ENCODE results near the gene PEX14.

GRCh38 chr1:10519016-10519417 lies 44.3 kb downstream of the PEX14 start:
- no peak for TF ChIP-seq FOXM1 (IDR thresholded peaks at IDR 0.05; ENCODE audit: low read depth, low read length)
- no peak for TF ChIP-seq NFYA (IDR thresholded peaks at IDR 0.05; ENCODE audit: borderline replicate concordance, low read depth, low read length)
